HepG2 (cell line): ENCODE data around the gene COA1. TPM values are rescaled to one million over a fixed set of nuclear protein-coding genes. Genes with fewer than 3 reads are reported as not detected.

Experiments
- ARHGAP35 ChIP-seq: sonication (generic); formaldehyde crosslinking; IDR thresholded peaks from 2 replicates; pipeline ENCODE4 v1.9.0; 2022; ENCODE audit warnings: mild to moderate bottlenecking, inconsistent platforms, moderate library complexity, missing genetic modification reagents, borderline replicate concordance
- DR1 ChIP-seq: sonication (generic); formaldehyde crosslinking; IDR thresholded peaks from 2 replicates; pipeline ENCODE4 v1.8.0; 2021; ENCODE audit warnings: mild to moderate bottlenecking, missing genetic modification reagents, inconsistent platforms
- JUND ChIP-seq: sonication (generic); formaldehyde crosslinking; IDR thresholded peaks from 2 replicates; pipeline ENCODE4 v1.8.0; 2022; ENCODE audit warnings: mild to moderate bottlenecking, missing genetic modification reagents
- MXD4 ChIP-seq: IDR thresholded peaks from 2 replicates; pipeline ENCODE4 v1.6.1; 2016; ENCODE audit warnings: mild to moderate bottlenecking, missing biosample characterization, missing genetic modification reagents
- PHF21A ChIP-seq: sonication (generic); formaldehyde crosslinking; IDR thresholded peaks from 2 replicates; pipeline ENCODE4 v1.5.0; 2020; ENCODE audit warnings: mild to moderate bottlenecking, missing genetic modification reagents
- PLRG1 ChIP-seq: fragments of 450-650 bp; conservative IDR thresholded peaks from 2 replicates; pipeline ENCODE4 v1.6.1; 2016
- RAD51 ChIP-seq: fragments of 450-650 bp; IDR thresholded peaks from 2 replicates; pipeline ENCODE4 v1.6.1; 2016; ENCODE audit warnings: borderline replicate concordance
- RFX5 ChIP-seq: IDR thresholded peaks from 2 replicates; pipeline ENCODE4 v1.6.1; 2011; ENCODE audit warnings: low read depth, low read length, improper control_type of control experiment
- THYN1 ChIP-seq: sonication (generic); formaldehyde crosslinking; IDR thresholded peaks from 2 replicates; pipeline ENCODE4 v1.8.1; 2023; ENCODE audit warnings: low read depth, mild to moderate bottlenecking, moderate library complexity, missing genetic modification reagents, borderline replicate concordance
- ZMYM4 ChIP-seq: sonication (generic); formaldehyde crosslinking; IDR thresholded peaks from 2 replicates; pipeline ENCODE4 v1.8.1; 2023; ENCODE audit warnings: mild to moderate bottlenecking, missing genetic modification reagents
- ZNF282 ChIP-seq: fragments of 450-650 bp; IDR thresholded peaks from 2 replicates; pipeline ENCODE4 v1.6.1; 2018; ENCODE audit not compliant: partially characterized antibody
- ZNF775 ChIP-seq: sonication (generic); formaldehyde crosslinking; IDR thresholded peaks from 2 replicates; pipeline ENCODE4 v1.4.0; 2020; ENCODE audit warnings: missing genetic modification reagents, mild to moderate bottlenecking, moderate library complexity, borderline replicate concordance
- ZNF839 ChIP-seq: sonication (generic); formaldehyde crosslinking; IDR thresholded peaks from 2 replicates; pipeline ENCODE4 v1.4.0; 2020; ENCODE audit warnings: missing genetic modification reagents, mild to moderate bottlenecking, borderline replicate concordance
- polyA plus RNA-seq, 8 experiments: library from polyadenylated mRNA; depleted of rRNA in 3 of 8; stranded (reverse) in 7 of 8; unstranded in 1 of 8; fragments of >200 nt; fragmentation: Illumina TruSeq in 4 of 8; extraction: Trizol in 4 of 8; gene quantifications; 2 replicates each; pipeline versions ENCODE4 v1.2.1 to v1.2.3, GENCODE V29; 2011 to 2016; ENCODE audit warnings: low read depth in 4 of 8, missing spikeins in 1 of 8, mixed read lengths in 1 of 8; ENCODE audit not compliant: insufficient read depth in 1 of 8
- total RNA-seq, 5 experiments: library from RNA; depleted of rRNA; stranded (reverse); fragments of >200 nt; fragmentation: Illumina TruSeq; extraction: Trizol; gene quantifications; 2 replicates each; pipeline ENCODE4 v1.2.3, GENCODE V29; 2016; ENCODE audit warnings: low read depth in 1 of 5
- TF ChIP-seq, protein P1 (sequence below): sonication (generic); formaldehyde crosslinking; IDR thresholded peaks from 2 replicates; pipeline ENCODE4 v1.5.0; 2020; ENCODE audit warnings: missing genetic modification reagents
- TF ChIP-seq, protein P2 (sequence below): sonication (generic); formaldehyde crosslinking; IDR thresholded peaks from 2 replicates; pipeline ENCODE4 v1.4.0; 2020; ENCODE audit warnings: missing genetic modification reagents
- TF ChIP-seq, protein P3 (sequence below): sonication (generic); formaldehyde crosslinking; IDR thresholded peaks from 2 replicates; pipeline ENCODE4 v1.4.0; 2020; ENCODE audit warnings: missing genetic modification reagents
- TF ChIP-seq, protein P4 (sequence below): sonication (generic); formaldehyde crosslinking; IDR thresholded peaks from 2 replicates; pipeline ENCODE4 v1.5.1; 2020; ENCODE audit warnings: mild to moderate bottlenecking, missing genetic modification reagents, moderate library complexity

COA1 gene
- total and polyA plus RNA-seq, 2 of the 13 experiments (the other 11 are each of a cell fraction or from before 2014, with no cell fraction given) = 33.2 to 65.7 TPM

DNA sequence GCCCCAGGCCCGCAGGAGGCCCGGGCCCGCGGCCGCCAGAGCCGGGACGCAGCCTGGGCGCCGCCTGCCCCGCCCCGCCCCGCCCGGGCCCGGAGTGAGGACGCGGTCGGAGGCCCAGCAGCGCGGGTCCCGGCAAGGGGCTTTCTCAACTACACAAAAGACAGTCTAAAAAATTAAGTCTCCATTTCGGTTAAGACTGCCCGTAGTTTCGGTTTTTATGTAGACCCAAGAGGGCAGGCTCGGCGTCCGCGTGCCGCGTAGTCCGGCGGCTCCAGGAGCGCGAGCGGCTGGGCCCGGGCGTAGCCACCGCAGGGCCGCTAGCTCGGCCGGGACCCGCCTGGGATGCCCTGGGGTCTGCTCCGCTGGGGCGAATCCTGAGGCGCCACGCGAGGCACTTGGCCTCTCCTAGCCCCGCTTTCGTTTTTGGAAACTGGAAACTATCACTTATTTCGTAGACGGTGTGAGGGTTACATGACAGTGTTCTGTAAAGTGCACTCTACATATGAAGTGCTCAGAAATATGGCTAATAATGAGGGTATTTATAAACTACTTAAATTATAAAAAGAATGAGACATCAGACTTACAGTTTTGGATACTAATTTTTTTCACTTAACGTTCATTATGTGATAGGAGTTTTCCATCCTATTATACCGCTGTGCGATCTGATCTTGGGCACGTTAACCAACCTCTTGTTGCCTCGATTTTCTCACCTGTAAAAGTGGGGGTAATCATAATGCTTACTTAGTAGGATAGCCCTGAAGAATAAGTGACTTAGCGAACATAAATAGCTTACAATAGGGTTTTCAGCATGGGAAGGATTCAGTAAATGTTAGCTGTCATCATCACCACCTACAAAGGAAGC, 29.7 kb upstream of the COA1 start (continued):
- TF ChIP-seq, protein P1, sequence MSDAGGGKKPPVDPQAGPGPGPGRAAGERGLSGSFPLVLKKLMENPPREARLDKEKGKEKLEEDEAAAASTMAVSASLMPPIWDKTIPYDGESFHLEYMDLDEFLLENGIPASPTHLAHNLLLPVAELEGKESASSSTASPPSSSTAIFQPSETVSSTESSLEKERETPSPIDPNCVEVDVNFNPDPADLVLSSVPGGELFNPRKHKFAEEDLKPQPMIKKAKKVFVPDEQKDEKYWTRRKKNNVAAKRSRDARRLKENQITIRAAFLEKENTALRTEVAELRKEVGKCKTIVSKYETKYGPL (CRISPR knock-in tag) = no peak
- TF ChIP-seq THYN1 (CRISPR knock-in tag) = no peak
- TF ChIP-seq, protein P2, sequence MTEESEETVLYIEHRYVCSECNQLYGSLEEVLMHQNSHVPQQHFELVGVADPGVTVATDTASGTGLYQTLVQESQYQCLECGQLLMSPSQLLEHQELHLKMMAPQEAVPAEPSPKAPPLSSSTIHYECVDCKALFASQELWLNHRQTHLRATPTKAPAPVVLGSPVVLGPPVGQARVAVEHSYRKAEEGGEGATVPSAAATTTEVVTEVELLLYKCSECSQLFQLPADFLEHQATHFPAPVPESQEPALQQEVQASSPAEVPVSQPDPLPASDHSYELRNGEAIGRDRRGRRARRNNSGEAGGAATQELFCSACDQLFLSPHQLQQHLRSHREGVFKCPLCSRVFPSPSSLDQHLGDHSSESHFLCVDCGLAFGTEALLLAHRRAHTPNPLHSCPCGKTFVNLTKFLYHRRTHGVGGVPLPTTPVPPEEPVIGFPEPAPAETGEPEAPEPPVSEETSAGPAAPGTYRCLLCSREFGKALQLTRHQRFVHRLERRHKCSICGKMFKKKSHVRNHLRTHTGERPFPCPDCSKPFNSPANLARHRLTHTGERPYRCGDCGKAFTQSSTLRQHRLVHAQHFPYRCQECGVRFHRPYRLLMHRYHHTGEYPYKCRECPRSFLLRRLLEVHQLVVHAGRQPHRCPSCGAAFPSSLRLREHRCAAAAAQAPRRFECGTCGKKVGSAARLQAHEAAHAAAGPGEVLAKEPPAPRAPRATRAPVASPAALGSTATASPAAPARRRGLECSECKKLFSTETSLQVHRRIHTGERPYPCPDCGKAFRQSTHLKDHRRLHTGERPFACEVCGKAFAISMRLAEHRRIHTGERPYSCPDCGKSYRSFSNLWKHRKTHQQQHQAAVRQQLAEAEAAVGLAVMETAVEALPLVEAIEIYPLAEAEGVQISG = no peak
- TF ChIP-seq, protein P3, sequence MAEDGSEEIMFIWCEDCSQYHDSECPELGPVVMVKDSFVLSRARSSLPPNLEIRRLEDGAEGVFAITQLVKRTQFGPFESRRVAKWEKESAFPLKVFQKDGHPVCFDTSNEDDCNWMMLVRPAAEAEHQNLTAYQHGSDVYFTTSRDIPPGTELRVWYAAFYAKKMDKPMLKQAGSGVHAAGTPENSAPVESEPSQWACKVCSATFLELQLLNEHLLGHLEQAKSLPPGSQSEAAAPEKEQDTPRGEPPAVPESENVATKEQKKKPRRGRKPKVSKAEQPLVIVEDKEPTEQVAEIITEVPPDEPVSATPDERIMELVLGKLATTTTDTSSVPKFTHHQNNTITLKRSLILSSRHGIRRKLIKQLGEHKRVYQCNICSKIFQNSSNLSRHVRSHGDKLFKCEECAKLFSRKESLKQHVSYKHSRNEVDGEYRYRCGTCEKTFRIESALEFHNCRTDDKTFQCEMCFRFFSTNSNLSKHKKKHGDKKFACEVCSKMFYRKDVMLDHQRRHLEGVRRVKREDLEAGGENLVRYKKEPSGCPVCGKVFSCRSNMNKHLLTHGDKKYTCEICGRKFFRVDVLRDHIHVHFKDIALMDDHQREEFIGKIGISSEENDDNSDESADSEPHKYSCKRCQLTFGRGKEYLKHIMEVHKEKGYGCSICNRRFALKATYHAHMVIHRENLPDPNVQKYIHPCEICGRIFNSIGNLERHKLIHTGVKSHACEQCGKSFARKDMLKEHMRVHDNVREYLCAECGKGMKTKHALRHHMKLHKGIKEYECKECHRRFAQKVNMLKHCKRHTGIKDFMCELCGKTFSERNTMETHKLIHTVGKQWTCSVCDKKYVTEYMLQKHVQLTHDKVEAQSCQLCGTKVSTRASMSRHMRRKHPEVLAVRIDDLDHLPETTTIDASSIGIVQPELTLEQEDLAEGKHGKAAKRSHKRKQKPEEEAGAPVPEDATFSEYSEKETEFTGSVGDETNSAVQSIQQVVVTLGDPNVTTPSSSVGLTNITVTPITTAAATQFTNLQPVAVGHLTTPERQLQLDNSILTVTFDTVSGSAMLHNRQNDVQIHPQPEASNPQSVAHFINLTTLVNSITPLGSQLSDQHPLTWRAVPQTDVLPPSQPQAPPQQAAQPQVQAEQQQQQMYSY = no peak
- TF ChIP-seq ZMYM4 (CRISPR knock-in tag) = no peak
- no peak for TF ChIP-seq ZNF839 (CRISPR knock-in tag)
- TF ChIP-seq DR1 (CRISPR knock-in tag) = no peak
- no peak for TF ChIP-seq RAD51
- 0 out of 2 replicates have a peak, but pooled peaks have one; percentile 30 for TF ChIP-seq PHF21A
- TF ChIP-seq ZNF775 (CRISPR knock-in tag) = no peak
- no peak for TF ChIP-seq RFX5
- 0 out of 2 replicates have a peak, but pooled peaks have one; percentile 22 for TF ChIP-seq JUND (CRISPR knock-in tag)
- no peak for TF ChIP-seq PLRG1
- no peak for TF ChIP-seq ZNF282
- no peak for TF ChIP-seq ARHGAP35
- no peak for TF ChIP-seq MXD4 (CRISPR knock-in tag)
- TF ChIP-seq, protein P4, sequence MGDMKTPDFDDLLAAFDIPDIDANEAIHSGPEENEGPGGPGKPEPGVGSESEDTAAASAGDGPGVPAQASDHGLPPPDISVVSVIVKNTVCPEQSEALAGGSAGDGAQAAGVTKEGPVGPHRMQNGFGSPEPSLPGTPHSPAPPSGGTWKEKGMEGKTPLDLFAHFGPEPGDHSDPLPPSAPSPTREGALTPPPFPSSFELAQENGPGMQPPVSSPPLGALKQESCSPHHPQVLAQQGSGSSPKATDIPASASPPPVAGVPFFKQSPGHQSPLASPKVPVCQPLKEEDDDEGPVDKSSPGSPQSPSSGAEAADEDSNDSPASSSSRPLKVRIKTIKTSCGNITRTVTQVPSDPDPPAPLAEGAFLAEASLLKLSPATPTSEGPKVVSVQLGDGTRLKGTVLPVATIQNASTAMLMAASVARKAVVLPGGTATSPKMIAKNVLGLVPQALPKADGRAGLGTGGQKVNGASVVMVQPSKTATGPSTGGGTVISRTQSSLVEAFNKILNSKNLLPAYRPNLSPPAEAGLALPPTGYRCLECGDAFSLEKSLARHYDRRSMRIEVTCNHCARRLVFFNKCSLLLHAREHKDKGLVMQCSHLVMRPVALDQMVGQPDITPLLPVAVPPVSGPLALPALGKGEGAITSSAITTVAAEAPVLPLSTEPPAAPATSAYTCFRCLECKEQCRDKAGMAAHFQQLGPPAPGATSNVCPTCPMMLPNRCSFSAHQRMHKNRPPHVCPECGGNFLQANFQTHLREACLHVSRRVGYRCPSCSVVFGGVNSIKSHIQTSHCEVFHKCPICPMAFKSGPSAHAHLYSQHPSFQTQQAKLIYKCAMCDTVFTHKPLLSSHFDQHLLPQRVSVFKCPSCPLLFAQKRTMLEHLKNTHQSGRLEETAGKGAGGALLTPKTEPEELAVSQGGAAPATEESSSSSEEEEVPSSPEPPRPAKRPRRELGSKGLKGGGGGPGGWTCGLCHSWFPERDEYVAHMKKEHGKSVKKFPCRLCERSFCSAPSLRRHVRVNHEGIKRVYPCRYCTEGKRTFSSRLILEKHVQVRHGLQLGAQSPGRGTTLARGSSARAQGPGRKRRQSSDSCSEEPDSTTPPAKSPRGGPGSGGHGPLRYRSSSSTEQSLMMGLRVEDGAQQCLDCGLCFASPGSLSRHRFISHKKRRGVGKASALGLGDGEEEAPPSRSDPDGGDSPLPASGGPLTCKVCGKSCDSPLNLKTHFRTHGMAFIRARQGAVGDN (CRISPR knock-in tag) = peak; percentile 56; the same call in 1 of the 2 replicates
